Lung (tissue), 12 donors: ENCODE measurements around the gene CHIC2. TPM values are rescaled to one million over a fixed set of nuclear protein-coding genes. Genes with fewer than 3 reads are reported as not detected.

Experiments
- ATAC-seq: fragments of 200-7000 bp; cut with Tn5 transposase; one replicate; pipeline ENCODE4 v1.9.1; 2020; ENCODE audit warnings: moderate number of reproducible peaks; ENCODE audit not compliant: insufficient read depth, low FRiP score
- DNase-seq, 3 donors: peaks; one replicate each; pipeline ENCODE4 v3.0.0-alpha.2; 2013 to 2017
- H3K27ac ChIP-seq, 2 donors: one replicate each; pipeline ENCODE4 v1.5.1; 2013; ENCODE audit warnings: mild to moderate bottlenecking in 2 of 2, moderate library complexity in 2 of 2, control low read depth in 1 of 2, inconsistent platforms in 1 of 2, low read depth in 1 of 2, low read length in 1 of 2
- H3K27me3 ChIP-seq, 3 donors: one replicate each; pipeline ENCODE4 v1.5.1; 2013; ENCODE audit warnings: low read length in 2 of 3; ENCODE audit not compliant: control insufficient read depth in 3 of 3, insufficient read depth in 3 of 3
- H3K36me3 ChIP-seq, 4 donors: one replicate each; pipeline ENCODE4 v1.5.1; 2013; ENCODE audit warnings: low read length in 4 of 4, mild to moderate bottlenecking in 1 of 4, moderate library complexity in 1 of 4; ENCODE audit not compliant: control insufficient read depth in 4 of 4, insufficient read depth in 4 of 4
- H3K4me1 ChIP-seq, 5 donors: one replicate each; pipeline ENCODE4 v1.5.1; 2013; ENCODE audit warnings: low read length in 5 of 5, mild to moderate bottlenecking in 2 of 5, moderate library complexity in 1 of 5; ENCODE audit not compliant: control insufficient read depth in 5 of 5, insufficient read depth in 5 of 5
- H3K4me3 ChIP-seq: one replicate; pipeline ENCODE4 v1.5.1; 2013; ENCODE audit warnings: mild to moderate bottlenecking, control low read depth, moderate library complexity
- H3K9ac ChIP-seq, 2 donors: one replicate each; pipeline ENCODE4 v1.5.1; 2013; ENCODE audit warnings: low read length in 2 of 2, control low read depth in 1 of 2; ENCODE audit not compliant: insufficient read depth in 1 of 2
- H3K9me3 ChIP-seq, 4 donors: one replicate each; pipeline ENCODE4 v1.5.1; 2013; ENCODE audit warnings: low read length in 3 of 4, mild to moderate bottlenecking in 1 of 4, moderate library complexity in 1 of 4; ENCODE audit not compliant: control insufficient read depth in 4 of 4, insufficient read depth in 3 of 4
- WGBS, 2 donors: extraction: QIAGEN DNeasy Blood & Tissue Kit; methylation state at CpG; one replicate each; pipeline ENCODE4 v1.1.7; 2013; 5-methylcytosine and 5-hydroxymethylcytosine counted together
- polyA plus RNA-seq, 2 donors: library from polyadenylated mRNA; stranded (reverse); fragments of 200-250 nt; gene quantifications; one replicate each; pipeline ENCODE4 v1.2.1, GENCODE V29; 2013
- total RNA-seq, 2 donors: library from RNA; depleted of rRNA in 1 of 2; stranded (reverse); fragments of >200 nt in 1 of 2; gene quantifications; one replicate each; pipeline ENCODE4 v1.2.1, GENCODE V29; 2014 to 2021
- TF ChIP-seq, protein P1 (sequence below): IDR thresholded peaks from 2 replicates; pipeline ENCODE4 v1.5.1; 2012; ENCODE audit warnings: mild to moderate bottlenecking; ENCODE audit errors: control extremely low read depth, extremely low read depth
- donor health status: control.
- donor health status: control.
- donor health status: Bipolar disorder and iron deficiency.
- donor health status: healthy.
- donor health status: DM: yes; HTN: yes; CAD: no.

The CHIC2 gene
- total and polyA plus RNA-seq, 4 donors = 12.6 to 52.8 (median 30.5) TPM

DNA sequence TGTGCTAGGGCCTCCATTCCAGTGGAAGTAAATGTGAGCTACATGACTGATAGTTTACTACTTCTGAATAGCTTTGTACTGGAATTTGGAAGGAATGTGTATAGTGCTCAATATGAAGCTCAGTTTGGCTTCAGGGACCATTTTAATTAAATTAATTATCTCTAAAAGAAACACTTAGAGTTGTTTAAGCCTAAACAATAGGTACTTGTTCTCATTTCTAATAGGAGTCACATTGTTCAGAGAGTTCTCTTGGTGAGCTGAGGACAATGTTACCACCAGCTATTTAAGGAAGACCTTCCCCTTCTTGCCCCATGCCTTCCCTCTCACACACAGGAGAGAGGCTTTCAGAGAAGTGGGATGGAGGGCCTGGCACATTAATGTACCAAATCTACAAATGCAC lies 78.3 kb downstream of the CHIC2 start:
- Histone ChIP-seq H3K36me3 (no peaks in the 10 kb centered on the region), H3K9me3 (no peaks in the 10 kb centered on the region), H3K9ac (no peak overlapping the region), H3K27me3 (no peaks in the 10 kb centered on the region), H3K4me3 (no peak overlapping the region), H3K27ac (no peak overlapping the region), H3K4me1 (peaks cover 0 to 8% (median 0%) of the 10 kb centered on the region in 5 donors)
- ATAC-seq (no peak), DNase-seq (no peak)
- TF ChIP-seq, protein P1, sequence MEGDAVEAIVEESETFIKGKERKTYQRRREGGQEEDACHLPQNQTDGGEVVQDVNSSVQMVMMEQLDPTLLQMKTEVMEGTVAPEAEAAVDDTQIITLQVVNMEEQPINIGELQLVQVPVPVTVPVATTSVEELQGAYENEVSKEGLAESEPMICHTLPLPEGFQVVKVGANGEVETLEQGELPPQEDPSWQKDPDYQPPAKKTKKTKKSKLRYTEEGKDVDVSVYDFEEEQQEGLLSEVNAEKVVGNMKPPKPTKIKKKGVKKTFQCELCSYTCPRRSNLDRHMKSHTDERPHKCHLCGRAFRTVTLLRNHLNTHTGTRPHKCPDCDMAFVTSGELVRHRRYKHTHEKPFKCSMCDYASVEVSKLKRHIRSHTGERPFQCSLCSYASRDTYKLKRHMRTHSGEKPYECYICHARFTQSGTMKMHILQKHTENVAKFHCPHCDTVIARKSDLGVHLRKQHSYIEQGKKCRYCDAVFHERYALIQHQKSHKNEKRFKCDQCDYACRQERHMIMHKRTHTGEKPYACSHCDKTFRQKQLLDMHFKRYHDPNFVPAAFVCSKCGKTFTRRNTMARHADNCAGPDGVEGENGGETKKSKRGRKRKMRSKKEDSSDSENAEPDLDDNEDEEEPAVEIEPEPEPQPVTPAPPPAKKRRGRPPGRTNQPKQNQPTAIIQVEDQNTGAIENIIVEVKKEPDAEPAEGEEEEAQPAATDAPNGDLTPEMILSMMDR = no peak

DNA sequence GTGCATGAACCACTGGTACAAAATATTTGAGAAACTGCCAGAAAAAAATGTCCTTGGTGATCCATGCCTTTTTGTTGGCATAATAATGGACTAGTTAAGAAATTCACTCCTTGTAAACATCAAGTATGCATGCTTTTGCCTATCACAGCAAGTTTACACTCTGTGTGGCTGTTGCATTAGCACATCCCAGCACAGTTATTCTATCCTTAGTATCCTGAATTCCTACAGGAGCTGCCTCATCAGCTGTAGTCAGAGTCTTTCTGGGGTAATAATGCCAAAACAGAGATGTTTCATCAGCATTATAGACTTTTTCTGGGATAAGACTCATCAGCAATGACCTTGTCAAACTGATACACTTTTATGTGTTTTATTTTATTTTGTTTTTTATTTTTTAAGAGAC lies 82.8 kb downstream of the CHIC2 start:
- H3K36me3 ChIP-seq = no peaks in the 10 kb centered on the region
- H3K4me3 ChIP-seq = no peak overlapping the region
- no peak for DNase-seq
- no peaks in the 10 kb centered on the region for H3K9me3 ChIP-seq
- no peaks in the 10 kb centered on the region for H3K4me1 ChIP-seq
- no peak overlapping the region for H3K9ac ChIP-seq
- TF ChIP-seq, protein P1 = no peak
- no peaks in the 10 kb centered on the region for H3K27me3 ChIP-seq
- H3K27ac ChIP-seq = no peak overlapping the region
- ATAC-seq = no peak

DNA sequence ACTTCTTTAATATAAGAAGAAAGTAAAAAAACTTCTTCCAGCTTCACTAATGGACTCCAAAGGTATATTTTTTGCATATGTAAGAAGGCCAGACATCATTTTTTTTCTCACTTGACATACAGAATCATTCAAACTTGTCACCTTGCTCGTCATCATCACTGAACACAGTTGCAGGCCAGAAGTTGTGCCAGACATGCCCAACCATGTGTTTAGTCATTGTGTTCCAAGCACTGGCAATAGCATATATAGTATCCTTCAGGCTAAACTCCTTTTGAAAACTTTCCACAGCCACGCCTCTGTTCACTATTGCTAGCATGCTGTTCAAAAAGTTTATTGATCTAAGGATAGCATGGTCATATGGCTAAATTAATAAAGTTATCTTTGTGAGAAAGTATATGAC lies 83.3 kb downstream of the CHIC2 start:
- H3K4me3 ChIP-seq = no peak overlapping the region
- no peak for ATAC-seq
- H3K36me3 ChIP-seq = no peaks in the 10 kb centered on the region
- no peak overlapping the region for H3K9ac ChIP-seq
- no peaks in the 10 kb centered on the region for H3K27me3 ChIP-seq
- no peaks in the 10 kb centered on the region for H3K4me1 ChIP-seq
- H3K9me3 ChIP-seq = no peaks in the 10 kb centered on the region
- no peak for DNase-seq
- no peak overlapping the region for H3K27ac ChIP-seq
- TF ChIP-seq, protein P1 = no peak
- WGBS, 2 donors = 69 to 76% methylated on average over 2 of the region's 2 CpGs

DNA sequence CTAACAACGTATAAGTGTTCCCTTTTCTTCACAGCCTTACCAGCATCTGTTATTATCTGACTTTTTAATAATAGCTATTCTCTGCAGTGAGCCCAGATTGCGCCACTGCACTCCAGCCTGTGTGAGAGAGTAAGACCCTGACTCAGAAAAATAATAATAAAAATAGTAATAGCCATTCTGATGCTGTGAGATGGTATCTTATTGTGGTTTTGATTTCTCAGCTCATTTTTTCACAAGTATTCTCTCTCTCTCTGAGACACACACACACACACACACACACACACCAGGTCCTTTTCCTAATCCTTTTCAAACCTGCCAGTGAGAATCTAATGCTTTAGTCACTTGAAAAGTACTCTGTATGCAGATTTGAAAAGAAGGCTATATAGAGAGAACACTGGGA lies 89.8 kb downstream of the CHIC2 start:
- DNase-seq (no peak), ATAC-seq (no peak)
- H3K27me3 ChIP-seq = peaks cover 0 to 3% (median 0%) of the 10 kb centered on the region in 3 donors
- H3K36me3 ChIP-seq = no peaks in the 10 kb centered on the region
- WGBS, 2 donors = 91 to 94% methylated on average over 2 of the region's 2 CpGs
- no peaks in the 10 kb centered on the region for H3K9me3 ChIP-seq
- H3K4me1 ChIP-seq = no peaks in the 10 kb centered on the region
- no peak overlapping the region for H3K9ac ChIP-seq
- H3K27ac ChIP-seq = no peak overlapping the region
- no peak overlapping the region for H3K4me3 ChIP-seq
- TF ChIP-seq, protein P1 = no peak
